ENCODE data around the gene RDH11.

GRCh38 chr14:67641902-67642749 lies 53.4 kb downstream of the RDH11 start:
- TF ChIP-seq, protein P1, sequence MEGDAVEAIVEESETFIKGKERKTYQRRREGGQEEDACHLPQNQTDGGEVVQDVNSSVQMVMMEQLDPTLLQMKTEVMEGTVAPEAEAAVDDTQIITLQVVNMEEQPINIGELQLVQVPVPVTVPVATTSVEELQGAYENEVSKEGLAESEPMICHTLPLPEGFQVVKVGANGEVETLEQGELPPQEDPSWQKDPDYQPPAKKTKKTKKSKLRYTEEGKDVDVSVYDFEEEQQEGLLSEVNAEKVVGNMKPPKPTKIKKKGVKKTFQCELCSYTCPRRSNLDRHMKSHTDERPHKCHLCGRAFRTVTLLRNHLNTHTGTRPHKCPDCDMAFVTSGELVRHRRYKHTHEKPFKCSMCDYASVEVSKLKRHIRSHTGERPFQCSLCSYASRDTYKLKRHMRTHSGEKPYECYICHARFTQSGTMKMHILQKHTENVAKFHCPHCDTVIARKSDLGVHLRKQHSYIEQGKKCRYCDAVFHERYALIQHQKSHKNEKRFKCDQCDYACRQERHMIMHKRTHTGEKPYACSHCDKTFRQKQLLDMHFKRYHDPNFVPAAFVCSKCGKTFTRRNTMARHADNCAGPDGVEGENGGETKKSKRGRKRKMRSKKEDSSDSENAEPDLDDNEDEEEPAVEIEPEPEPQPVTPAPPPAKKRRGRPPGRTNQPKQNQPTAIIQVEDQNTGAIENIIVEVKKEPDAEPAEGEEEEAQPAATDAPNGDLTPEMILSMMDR (IDR thresholded peaks at IDR 0.05) = no peak
- TF ChIP-seq POLR2AphosphoS5 (IDR thresholded peaks at IDR 0.05) (no peak), POLR2A (IDR thresholded peaks at IDR 0.05) (no peak)

Data from prostate gland (tissue), 2 donors.